ENCODE measurements around the gene HSD3B7.

DNA sequence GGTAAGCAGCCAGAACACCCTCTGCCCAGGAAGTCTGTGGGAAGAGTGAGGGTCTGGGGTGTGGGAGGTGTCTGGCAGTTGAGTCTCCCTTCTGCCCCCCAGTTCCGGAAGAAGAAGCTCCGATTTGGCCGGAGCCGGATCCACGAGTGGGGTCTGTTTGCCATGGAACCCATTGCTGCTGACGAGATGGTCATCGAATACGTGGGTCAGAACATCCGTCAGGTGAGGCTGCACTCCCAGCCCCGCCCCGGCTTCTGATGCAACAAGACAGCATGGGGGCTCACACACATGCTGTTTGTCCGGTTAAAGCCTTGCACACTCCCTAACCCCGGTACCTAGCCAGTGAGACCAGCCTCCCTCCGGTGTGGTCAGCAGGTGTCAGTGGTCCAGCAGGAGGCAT lies 4.0 kb upstream of the HSD3B7 start:
- TF ChIP-seq, protein P1, sequence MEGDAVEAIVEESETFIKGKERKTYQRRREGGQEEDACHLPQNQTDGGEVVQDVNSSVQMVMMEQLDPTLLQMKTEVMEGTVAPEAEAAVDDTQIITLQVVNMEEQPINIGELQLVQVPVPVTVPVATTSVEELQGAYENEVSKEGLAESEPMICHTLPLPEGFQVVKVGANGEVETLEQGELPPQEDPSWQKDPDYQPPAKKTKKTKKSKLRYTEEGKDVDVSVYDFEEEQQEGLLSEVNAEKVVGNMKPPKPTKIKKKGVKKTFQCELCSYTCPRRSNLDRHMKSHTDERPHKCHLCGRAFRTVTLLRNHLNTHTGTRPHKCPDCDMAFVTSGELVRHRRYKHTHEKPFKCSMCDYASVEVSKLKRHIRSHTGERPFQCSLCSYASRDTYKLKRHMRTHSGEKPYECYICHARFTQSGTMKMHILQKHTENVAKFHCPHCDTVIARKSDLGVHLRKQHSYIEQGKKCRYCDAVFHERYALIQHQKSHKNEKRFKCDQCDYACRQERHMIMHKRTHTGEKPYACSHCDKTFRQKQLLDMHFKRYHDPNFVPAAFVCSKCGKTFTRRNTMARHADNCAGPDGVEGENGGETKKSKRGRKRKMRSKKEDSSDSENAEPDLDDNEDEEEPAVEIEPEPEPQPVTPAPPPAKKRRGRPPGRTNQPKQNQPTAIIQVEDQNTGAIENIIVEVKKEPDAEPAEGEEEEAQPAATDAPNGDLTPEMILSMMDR (IDR thresholded peaks at IDR 0.05): no peak
- no peak for TF ChIP-seq POLR2A (IDR thresholded peaks at IDR 0.05)
